Uterus (tissue), 4 donors: ENCODE results near the gene OSBPL2. TPM values are rescaled to one million over a fixed set of nuclear protein-coding genes. Genes with fewer than 3 reads are reported as not detected.

Experiments used
- DNase-seq, 2 donors: peaks; one replicate each; pipeline ENCODE4 v3.0.0-alpha.2; 2019 to 2020
- H3K27ac ChIP-seq, 2 donors: fragments of 200-600 bp; sonication (generic); 1 replicate in 1 of 2; 2 replicates in 1 of 2; pipeline ENCODE4 v1.5.1; 2016 to 2018
- H3K27me3 ChIP-seq, 2 donors: fragments of 200-600 bp; sonication (generic); one replicate each; pipeline ENCODE4 v1.5.1; 2018 to 2019; ENCODE audit warnings: control low read depth in 1 of 2
- H3K36me3 ChIP-seq, 2 donors: fragments of 200-600 bp; sonication (generic); one replicate each; pipeline ENCODE4 v1.5.1; 2019; ENCODE audit warnings: control low read depth in 1 of 2
- H3K4me1 ChIP-seq, 2 donors: fragments of 200-600 bp; sonication (generic); one replicate each; pipeline ENCODE4 v1.5.1; 2018 to 2019; ENCODE audit warnings: control low read depth in 1 of 2
- H3K4me3 ChIP-seq, 2 donors: fragments of 200-600 bp; sonication (generic); 1 replicate in 1 of 2; 2 replicates in 1 of 2; pipeline ENCODE4 v1.5.1; 2018 to 2019; ENCODE audit warnings: mild to moderate bottlenecking in 1 of 2
- H3K9me3 ChIP-seq, 2 donors: fragments of 200-600 bp; sonication (generic); one replicate each; pipeline ENCODE4 v1.5.1; 2019; ENCODE audit warnings: control low read depth in 1 of 2
- CTCF ChIP-seq, 4 experiments: fragments of 200-600 bp in 2 of 4; fragments of 450-650 bp in 2 of 4; sonication (generic) in 2 of 4; IDR thresholded peaks; one replicate each; pipeline ENCODE4 v1.5.1; 2016 to 2019; ENCODE audit warnings: antibody characterized with exemption in 4 of 4, mild to moderate bottlenecking in 2 of 4, moderate library complexity in 1 of 4
- POLR2A ChIP-seq, 2 donors: fragments of 450-650 bp; IDR thresholded peaks; one replicate each; pipeline ENCODE4 v1.6.1; 2016; ENCODE audit warnings: antibody characterized with exemption in 2 of 2, mild to moderate bottlenecking in 1 of 2, moderate library complexity in 1 of 2
- intact Hi-C: fragments of 100-400 bp; cut with DNase I; formaldehyde crosslinking; loops from one replicate; pipeline ENCODE4 v1.15.1; 2023; ENCODE audit warnings: low total_unique reads
- total RNA-seq, 4 donors: library from RNA; depleted of rRNA in 3 of 4; stranded (reverse); fragments of >200 nt in 3 of 4; gene quantifications; one replicate each; pipeline versions ENCODE4 v1.1.0 to v1.2.4, GENCODE V29; 2014 to 2023
- donor health status: DM: yes; HTN: yes; CAD: no.

The OSBPL2 gene
- total RNA-seq, 4 donors from 2014 or later, result 12.3 to 55.9 (median 33.4) TPM

- Histone ChIP-seq H3K36me3 (no peaks in the 10 kb centered on the region), H3K27ac (no peak overlapping the region), H3K9me3 (no peaks in the 10 kb centered on the region), H3K4me1 (no peaks in the 10 kb centered on the region), H3K4me3 (no peak overlapping the region), H3K27me3 (no peaks in the 10 kb centered on the region)
- no peak for TF ChIP-seq POLR2A (IDR thresholded peaks at IDR 0.05)
- TF ChIP-seq CTCF (IDR thresholded peaks at IDR 0.05), result no peak
- no peak for DNase-seq
- intact Hi-C loops, result no loop called here
Observed at GRCh38 chr20:62202083-62202395, 36.3 kb upstream of the OSBPL2 start.

DNA sequence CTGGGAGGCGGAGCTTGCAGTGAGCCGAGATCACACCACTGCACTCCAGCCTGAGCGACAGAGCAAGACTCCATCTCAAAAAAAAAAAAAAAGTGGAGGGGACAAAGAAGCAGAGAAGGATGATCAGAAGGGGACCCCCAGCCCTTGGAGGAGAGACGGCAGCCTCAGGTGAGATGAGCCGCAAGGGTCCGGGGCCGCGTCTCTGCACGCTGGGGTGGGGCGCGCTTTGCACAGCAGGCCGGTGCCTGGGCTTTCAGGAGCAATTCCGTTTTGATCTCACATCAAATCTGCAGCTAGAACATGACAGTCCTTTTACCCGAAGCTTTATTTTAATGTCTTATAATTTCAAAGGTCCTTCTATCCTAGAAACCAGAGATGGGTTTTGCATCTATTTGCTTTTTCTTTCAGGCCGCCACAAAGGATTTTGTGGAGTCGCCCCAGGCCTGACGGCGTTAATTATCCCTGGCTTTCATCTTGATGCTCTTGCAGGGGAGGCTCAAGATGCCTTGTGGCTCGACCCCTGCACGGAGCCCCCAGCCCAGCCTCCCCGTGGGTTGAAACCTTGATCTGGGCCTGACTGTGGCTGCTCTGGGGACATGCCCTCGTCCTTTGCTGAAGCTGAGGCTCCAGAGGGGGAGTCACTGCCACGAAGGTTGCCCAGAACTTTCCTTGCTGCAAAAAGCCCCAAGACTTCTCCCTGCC lies 35.5 kb upstream of the OSBPL2 start:
- intact Hi-C loops, result no loop called here
- H3K36me3 ChIP-seq, result no peaks in the 10 kb centered on the region
- H3K4me1 ChIP-seq, result no peaks in the 10 kb centered on the region
- no peaks in the 10 kb centered on the region for H3K9me3 ChIP-seq
- H3K27ac ChIP-seq, result no peak overlapping the region
- no peaks in the 10 kb centered on the region for H3K27me3 ChIP-seq
- no peak overlapping the region for H3K4me3 ChIP-seq
- TF ChIP-seq CTCF (IDR thresholded peaks at IDR 0.05), result no peak
- TF ChIP-seq POLR2A (IDR thresholded peaks at IDR 0.05), result no peak
- no peak for DNase-seq

DNA sequence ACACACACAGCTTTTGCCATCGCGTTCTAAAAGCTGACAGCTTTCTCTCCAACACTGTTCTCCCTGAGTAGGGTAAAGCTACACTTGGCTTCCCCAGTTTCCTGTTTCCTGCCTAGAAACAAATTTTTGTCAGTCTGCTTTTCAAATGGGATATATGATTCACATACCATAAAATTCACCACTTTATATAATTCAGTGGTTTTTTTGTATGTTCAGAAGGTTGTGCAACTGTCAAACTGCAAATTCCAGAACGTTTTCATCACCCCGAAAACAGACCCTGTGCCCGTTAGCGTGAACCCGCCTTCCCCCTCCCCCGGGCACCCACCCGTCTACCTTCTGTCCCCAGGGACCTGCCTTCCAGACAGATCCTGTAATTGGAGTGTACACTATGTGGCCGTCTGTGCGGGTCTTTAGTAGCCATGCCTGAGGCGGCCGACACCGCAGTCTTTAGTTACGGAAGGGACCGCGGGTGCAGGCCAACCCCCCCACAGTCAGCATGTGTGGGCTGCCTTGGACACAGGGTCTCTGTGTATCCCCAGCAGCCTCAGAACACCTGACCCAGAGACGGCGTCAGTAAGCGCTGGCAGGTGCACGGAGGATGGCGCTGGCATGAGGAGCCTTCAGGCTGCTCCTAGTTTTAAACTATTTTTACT lies 34.8 kb upstream of the OSBPL2 start:
- no peaks in the 10 kb centered on the region for H3K36me3 ChIP-seq
- H3K4me3 ChIP-seq, result no peak overlapping the region
- no peak overlapping the region for H3K27ac ChIP-seq
- intact Hi-C loops, result no loop called here
- H3K9me3 ChIP-seq, result no peaks in the 10 kb centered on the region
- no peaks in the 10 kb centered on the region for H3K4me1 ChIP-seq
- no peak for TF ChIP-seq CTCF (IDR thresholded peaks at IDR 0.05)
- TF ChIP-seq POLR2A (IDR thresholded peaks at IDR 0.05), result no peak
- DNase-seq, result no peak
- H3K27me3 ChIP-seq, result no peaks in the 10 kb centered on the region

DNA sequence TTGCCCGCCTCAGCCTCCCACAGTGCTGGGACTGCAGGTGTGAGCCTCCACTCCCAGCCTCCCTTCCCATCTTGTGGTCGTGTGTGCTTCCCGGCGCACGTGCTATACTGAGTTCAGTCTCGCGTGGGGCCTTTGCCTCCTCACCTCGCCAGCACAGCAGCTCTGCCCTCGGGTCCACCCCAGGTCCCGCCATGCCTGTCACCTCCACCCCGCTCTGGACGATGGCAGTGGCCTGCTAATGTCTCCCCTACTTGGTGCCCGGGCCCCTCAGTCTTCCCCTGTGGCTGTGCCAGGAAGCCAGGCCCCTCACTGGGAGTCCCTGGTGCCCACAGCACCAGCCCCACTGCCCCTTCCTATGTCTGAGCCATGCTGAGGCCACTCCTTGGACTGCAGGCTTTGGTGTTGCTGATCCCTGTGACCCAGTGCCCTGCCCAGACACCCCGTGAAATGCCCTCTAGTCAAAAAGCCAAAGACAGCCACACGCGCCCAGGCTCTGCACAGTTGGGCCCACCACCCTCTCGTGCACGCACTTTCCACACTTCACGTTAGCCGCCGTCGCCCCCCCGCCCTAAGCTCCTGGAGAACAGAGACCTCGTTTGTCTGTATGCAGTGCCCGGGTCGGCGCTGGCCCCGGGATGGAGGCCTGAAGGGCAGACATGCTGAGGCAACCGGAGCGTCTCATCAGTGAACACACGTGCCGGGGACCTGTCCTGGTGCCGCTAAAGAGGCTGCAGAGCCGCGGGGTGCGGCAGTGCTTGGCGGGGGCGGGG lies 32.5 kb upstream of the OSBPL2 start:
- Histone ChIP-seq H3K36me3 (no peaks in the 10 kb centered on the region), H3K4me3 (no peak overlapping the region), H3K9me3 (no peaks in the 10 kb centered on the region), H3K27me3 (peaks cover 2 to 3% of the 10 kb centered on the region in 2 donors), H3K4me1 (no peaks in the 10 kb centered on the region), H3K27ac (no peak overlapping the region)
- intact Hi-C loops, result no loop called here
- TF ChIP-seq POLR2A (IDR thresholded peaks at IDR 0.05) (no peak), CTCF (IDR thresholded peaks at IDR 0.05) (no peak)
- DNase-seq, result no peak

GRCh38 chr20:62206388-62206775 lies 31.9 kb upstream of the OSBPL2 start:
- no peaks in the 10 kb centered on the region for H3K36me3 ChIP-seq
- no peak for DNase-seq
- no peaks in the 10 kb centered on the region for H3K4me1 ChIP-seq
- H3K9me3 ChIP-seq, result no peaks in the 10 kb centered on the region
- H3K27me3 ChIP-seq, result peaks cover 3 to 8% of the 10 kb centered on the region in 2 donors
- no peak overlapping the region for H3K4me3 ChIP-seq
- H3K27ac ChIP-seq, result no peak overlapping the region
- intact Hi-C loops, result no loop called here
- TF ChIP-seq CTCF (IDR thresholded peaks at IDR 0.05), result no peak
- no peak for TF ChIP-seq POLR2A (IDR thresholded peaks at IDR 0.05)
